CD4-positive, alpha-beta T cell treated with Interleukin-2 at 100 ng/mL for 4 hours (primary cell): ENCODE data around the gene STK32C.
"Not testable (repeated sequence)": the region's sequence is repeated elsewhere in the genome, so short reads cannot be mapped to it uniquely, and the experiment has no call there.

Experiments used
- DNase-seq: peaks from one replicate; pipeline ENCODE4 v3.0.0-alpha.2; 2020; ENCODE audit warnings: low spot score

The STK32C gene

GRCh38 chr10:132337854-132338253, 30.1 kb upstream of the STK32C start:
- DNase-seq = not testable (repeated sequence)

- peak; percentile 9 for DNase-seq
Measured at GRCh38 chr10:132336919-132337407, 29.2 kb upstream of the STK32C start.

GRCh38 chr10:132336064-132336746, 28.5 kb upstream of the STK32C start:
- DNase-seq = no peak

- no peak for DNase-seq
Measured at GRCh38 chr10:132335189-132336063, 27.7 kb upstream of the STK32C start.

GRCh38 chr10:132334631-132335188, 27.0 kb upstream of the STK32C start:
- no peak for DNase-seq

GRCh38 chr10:132333386-132333785, 25.6 kb upstream of the STK32C start:
- no peak for DNase-seq

GRCh38 chr10:132332433-132332754, 24.6 kb upstream of the STK32C start:
- DNase-seq = no peak

GRCh38 chr10:132331601-132332432, 24.1 kb upstream of the STK32C start, which contains the start of gene LRRC27:
Gene LRRC27 (plus strand): TSS chr10:132332193. CDS start chr10:132333525, 1,332 bp downstream.
- DNase-seq = peak; percentile 100

- DNase-seq = no peak
Measured at GRCh38 chr10:132330486-132330833, 22.7 kb upstream of the STK32C start.

GRCh38 chr10:132329565-132330485, 22.1 kb upstream of the STK32C start:
- peak; percentile 51 for DNase-seq

- DNase-seq = no peak
Measured at GRCh38 chr10:132328738-132329137, 21.0 kb upstream of the STK32C start.

- DNase-seq = no peak
Measured at GRCh38 chr10:132328106-132328505, 20.4 kb upstream of the STK32C start.

- no peak for DNase-seq
Measured at GRCh38 chr10:132326925-132327324, 19.2 kb upstream of the STK32C start.

GRCh38 chr10:132326344-132326889, 18.7 kb upstream of the STK32C start:
- no peak for DNase-seq

GRCh38 chr10:132324186-132324585, 16.4 kb upstream of the STK32C start:
- DNase-seq = no peak

- no peak for DNase-seq
Measured at GRCh38 chr10:132322586-132323048, 14.9 kb upstream of the STK32C start.

GRCh38 chr10:132321726-132322125, 14.0 kb upstream of the STK32C start:
- DNase-seq = no peak

- DNase-seq = no peak
Measured at GRCh38 chr10:132320654-132321469, 13.1 kb upstream of the STK32C start.

- DNase-seq = no peak
Measured at GRCh38 chr10:132319853-132320653, 12.3 kb upstream of the STK32C start.
